Mammary epithelial cell (primary cell): ENCODE results near the gene KEL.

Experiments
- CTCF ChIP-seq, 2 donors: IDR thresholded peaks in 1 of 2; conservative IDR thresholded peaks in 1 of 2; 2 replicates each; pipeline ENCODE4 v1.5.1; 2011 to 2012; ENCODE audit warnings: inconsistent platforms in 2 of 2, low read length in 2 of 2, mild to moderate bottlenecking in 2 of 2, control low read depth in 1 of 2, low read depth in 1 of 2; ENCODE audit not compliant: insufficient read depth in 1 of 2; ENCODE audit errors: extremely low read depth in 1 of 2
- EZH2 ChIP-seq: IDR thresholded peaks from 2 replicates; pipeline ENCODE4 v1.6.1; 2012; ENCODE audit warnings: low read length, inconsistent platforms, borderline replicate concordance

GRCh38 chr7:143003393-143004051, 41.4 kb upstream of the KEL start:
- TF ChIP-seq EZH2 = no peak
- peak; percentile 60 to 67 for TF ChIP-seq CTCF (conservative IDR thresholded peaks at IDR 0.05 in 1 of 2, IDR thresholded peaks at IDR 0.05 in 1 of 2; ENCODE audit: extremely low read depth in 1 of 2, insufficient read depth in 1 of 2, low read depth in 1 of 2, low read length in 2 of 2)
